RPMI8226 (cell line): ENCODE data around the gene SETBP1.

ENCODE experiments used
- DNase-seq: peaks from one replicate; pipeline ENCODE4 v3.0.0-alpha.2; 2015

Gene SETBP1

DNA sequence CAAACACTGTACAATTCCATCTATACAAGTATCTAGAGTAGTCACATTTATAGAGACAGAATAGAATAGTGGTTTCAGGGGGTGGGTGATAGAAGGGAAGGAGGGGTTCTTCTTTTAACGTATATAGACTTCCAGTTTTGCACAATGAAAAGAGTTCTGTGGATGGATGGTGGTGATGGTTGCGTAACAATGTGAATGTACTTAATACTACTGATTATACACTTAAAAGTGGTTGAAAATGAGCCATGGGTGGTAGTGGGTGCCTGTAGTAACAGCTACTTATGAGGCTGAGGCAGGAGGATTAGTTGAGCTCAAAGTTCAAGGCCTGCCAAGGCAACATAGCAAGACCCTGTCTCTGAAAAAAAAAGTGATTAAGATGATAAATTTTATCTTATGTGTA lies 85.8 kb downstream of the SETBP1 start:
- no peak for DNase-seq

DNA sequence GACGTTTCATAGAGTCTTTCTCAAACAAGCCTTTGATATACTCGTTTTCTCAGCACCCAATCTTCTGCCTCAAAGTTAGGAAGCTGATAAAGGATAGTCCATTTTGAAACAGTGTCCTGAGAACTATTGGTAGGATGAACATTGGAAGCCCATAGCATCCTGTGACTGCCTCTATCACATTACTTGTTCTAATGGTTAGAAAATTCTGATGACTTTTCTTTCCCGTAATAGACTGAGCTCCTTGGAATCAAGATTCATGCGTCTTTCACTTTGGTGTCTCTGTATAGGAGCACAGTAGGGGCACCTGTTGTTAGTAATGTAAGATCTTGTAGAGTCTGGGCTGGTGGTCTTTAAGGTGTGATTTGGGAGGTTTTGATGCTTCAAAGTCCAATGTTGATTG lies 87.1 kb downstream of the SETBP1 start:
- DNase-seq = no peak

DNA sequence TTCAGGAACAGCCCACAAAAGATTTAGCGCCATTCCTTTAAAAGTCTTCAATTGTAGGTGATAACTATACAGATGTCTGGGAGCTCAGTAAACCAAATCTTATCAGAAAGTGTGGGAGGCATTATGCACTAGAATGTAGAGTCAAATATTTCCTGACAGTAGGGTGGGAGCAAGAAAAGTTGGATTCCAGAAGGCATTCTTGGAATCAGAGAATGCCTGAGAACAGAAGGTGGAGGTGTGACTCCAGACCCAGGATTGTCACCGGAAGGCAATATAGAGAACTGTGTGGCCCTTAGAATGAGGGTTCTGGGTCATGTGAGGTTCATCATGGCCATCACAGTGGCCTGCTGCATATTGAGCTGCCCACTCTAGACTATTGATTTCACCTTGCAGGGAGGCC lies 90.0 kb downstream of the SETBP1 start:
- DNase-seq = no peak

DNA sequence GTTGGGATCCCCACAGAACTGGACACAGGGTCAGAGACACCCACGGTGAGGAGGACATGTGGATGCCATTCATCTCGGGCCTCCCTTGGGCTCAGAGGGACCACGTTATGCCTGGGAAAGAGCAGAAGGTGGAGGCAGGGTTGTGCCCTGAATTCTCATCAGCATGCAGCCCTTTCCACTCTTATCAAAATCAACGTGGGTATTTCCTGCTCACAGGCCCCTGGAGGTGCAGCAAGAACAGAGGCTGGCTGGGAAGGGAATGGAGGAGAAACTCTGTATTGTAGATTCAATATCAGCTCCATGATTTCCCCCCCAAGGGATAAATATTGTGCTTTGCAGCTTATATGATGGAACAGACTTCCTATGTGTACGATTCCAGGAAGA lies 90.9 kb downstream of the SETBP1 start:
- no peak for DNase-seq

DNA sequence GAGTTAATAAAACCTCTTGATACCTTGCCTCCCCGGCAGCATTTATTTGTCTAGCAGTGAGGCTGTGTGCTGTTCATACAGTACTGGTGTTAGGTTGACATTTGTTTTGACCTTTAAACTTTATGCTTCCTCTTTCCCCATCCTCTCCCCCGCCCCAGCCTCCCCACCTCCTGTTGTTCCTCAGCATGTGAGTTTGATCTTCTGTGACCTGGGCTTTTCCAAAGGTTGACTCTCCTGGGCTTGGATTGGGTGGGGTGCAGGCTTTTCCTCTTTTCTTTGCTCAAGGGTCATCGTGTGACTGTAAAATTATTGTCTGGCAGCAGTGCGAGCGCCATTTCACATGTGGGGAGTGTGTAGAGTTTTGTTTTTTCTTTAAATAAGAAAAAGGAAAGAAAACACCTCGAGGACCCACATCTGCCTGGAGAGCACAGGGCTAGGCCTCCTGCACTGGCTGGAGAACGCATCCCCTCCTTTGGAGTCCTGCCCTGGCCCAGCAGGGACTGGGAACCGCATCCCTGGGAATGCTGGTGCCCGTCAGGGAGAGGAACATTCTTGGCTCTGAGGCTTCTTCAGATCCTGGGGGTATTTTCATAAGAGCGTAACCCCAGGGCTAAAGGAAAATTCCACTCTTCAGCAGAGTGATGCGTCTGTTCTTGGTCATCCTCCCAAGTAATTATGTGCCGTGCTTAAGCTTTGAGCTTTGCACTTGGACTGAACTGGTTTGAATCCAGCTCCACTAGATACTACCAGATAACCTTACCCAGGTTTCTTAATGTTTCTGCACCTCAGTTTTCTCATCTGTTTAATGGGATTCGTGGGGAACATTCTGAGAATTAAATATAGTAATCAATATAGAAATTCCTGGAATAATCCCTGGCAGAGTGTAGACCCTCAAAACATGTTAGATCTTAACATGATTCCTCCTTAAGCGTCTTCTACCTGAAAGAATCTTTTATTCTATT lies 91.5 kb downstream of the SETBP1 start:
- no peak for DNase-seq

DNA sequence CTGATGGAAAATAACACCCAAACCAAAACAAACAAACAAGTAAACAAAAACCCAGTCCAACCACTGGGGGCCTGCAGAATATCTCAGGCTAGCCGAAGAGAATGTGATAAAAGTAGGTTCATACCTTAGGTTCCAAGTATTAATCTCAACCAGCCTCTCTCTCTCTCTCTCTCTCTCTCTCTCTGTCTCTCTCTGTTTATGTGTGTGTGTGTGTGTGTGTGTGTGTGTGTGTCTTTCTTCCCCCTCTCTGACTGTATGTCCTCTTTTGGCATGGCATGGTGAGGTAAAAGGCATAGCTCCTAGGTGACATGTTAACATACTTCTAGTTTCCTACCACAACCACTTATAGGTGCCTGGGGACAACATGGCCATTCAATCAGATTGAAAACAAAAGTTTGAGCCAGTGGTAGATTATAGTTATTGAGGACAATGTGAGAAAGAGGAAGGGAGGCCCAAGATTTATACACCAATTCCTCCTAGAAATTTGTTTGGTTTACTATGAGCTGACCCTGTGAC lies 93.0 kb downstream of the SETBP1 start:
- no peak for DNase-seq

DNA sequence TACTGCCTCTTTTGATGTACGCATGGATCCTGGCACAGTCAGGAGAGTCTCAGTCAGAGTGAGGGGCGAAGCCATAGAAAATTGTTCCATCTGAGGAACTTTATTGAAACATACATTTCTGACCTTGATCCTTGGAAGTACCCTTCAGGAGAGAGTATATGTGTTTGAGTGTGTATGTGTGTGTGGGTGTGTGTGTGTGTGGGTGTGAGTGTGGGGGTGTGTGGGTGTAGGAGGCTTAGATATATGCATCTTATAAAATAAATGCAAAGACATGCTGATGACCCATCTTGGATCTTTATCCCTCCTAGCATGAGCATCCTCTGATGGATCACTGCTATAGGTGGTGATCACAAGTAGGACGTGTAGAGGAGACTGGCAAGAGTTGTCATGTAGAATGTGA lies 93.5 kb downstream of the SETBP1 start:
- no peak for DNase-seq

DNA sequence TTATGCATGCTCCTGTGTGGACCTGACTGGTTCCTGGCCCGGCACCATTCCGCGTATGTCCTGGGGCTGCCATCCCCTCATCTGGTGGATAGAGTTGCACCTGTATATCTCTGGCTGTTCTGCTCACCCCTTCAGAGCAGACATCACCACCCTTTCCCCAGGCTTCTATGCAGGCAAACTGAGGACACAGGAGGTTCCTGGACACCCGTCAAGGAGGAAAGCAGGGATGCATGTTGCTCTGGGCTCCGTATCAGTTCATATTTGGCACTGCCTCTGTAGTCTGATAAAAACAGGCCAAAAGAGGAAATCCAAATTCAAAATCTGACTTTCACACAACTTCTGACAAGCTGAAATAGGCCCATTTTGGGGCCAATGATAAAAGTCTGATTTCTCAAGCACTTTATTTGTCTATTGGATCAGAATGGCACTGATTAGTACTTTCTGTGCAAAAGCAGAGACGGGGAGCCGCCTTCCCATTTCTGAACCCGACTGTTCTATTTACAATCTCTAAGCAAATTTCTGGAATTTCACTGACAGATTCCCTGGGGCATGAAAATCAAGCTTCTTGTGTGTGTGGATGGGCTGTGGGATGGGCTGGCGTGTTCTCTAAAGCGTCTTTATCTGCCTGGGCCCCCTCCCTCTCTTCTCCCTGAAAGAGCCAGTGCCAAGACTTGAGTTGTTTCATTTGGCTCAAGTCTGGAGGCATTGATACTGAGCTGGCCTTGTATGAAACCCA lies 96.9 kb downstream of the SETBP1 start:
- no peak for DNase-seq

DNA sequence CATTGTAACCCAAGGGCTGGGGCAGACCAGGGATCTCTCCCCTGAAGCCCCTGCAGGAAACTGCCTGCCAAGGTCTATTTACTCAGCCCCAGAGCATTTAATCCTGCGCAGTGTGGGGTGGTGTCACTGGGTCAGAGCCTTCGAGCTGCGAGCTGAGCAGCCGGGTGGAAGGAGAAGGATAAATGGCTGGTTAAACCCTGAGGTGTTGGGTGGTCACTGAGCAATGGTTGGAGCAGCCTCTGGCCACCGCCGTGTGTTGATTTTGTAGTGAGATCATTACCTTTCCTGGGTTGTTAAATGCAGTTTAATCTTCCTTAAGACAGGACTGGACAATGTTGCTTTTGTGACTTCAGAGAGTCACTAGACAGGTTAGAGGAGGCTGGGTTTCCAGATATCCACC lies 98.1 kb downstream of the SETBP1 start:
- DNase-seq = no peak

DNA sequence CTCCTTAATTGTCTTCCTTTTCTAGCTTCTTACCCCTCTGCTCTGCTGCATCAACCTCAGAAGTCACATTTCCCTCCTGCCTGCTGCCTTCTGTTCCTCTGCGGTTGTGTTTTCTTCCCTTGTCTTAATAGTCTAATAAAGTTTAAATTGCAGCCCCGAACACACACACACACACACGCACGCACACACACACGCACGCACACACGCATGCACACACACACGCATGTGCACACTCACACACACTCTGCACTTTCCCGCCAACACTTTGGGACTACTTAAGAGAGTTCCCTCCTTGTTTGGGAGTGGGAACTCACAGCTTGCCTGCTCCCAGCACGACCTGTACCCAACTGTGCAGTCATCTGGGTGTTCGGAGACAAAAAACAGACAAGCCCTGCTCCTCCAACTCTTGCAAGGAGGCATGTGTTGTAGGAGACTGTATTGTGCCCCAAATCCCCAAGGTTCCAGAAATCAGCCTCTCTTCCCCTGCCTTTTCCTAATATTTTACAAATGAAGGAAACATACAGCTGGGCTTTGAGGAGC lies 99.1 kb downstream of the SETBP1 start:
- DNase-seq = no peak

DNA sequence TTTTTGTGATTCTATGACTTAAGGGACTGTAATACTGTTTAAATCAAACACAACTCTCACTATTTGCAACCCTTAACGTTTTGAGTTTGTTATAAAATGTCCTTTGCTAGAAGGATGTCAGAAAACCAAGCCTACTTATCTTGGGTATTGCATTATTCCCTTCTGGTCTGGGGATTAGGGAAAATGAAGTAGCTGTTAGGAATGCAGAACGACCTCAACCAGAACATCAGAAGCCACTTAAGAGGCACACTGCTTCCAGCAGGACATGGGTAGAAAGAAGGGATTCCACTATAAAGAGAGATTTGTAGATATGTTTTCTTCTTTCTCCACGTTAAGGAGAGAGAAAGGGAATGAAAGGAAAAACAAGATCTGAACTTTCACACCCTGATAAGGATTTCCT lies 101.2 kb downstream of the SETBP1 start:
- no peak for DNase-seq

DNA sequence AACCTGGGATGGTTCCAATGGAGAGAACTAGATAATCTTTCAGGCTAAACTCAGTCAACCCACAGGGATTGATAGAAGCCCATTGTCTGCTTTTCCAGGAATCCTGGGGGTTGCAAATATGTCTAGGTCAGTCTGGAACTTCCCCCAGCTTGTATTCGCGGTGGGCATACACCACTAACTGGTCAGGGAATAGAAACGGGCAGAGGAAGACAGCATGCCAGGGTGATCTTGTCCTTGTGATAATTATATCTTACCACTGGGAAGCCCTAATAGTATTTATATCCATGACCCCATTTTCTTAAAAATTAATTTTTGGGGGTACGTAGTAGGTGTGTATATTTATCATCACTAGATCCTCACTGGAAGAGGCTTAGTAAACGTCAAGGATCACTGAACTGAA lies 101.9 kb downstream of the SETBP1 start:
- no peak for DNase-seq

DNA sequence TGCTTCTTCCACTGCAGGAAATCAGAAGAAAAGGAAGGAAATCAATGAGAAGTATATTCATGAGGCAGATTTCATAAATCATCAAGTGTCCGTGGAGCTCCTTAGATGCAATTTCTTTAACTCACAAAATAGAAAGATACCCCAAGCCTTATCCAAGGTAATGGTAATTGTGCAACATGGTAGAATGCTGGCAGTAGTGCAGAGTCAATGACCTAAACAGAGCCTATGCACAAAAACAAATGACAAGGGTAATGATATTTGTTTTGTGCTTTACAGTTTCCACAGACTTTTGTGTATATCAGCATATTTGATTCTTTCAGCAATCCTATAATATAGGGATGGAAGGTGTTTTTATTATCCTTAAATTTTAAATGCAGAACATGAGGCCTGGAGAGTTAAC lies 102.7 kb downstream of the SETBP1 start:
- no peak for DNase-seq

DNA sequence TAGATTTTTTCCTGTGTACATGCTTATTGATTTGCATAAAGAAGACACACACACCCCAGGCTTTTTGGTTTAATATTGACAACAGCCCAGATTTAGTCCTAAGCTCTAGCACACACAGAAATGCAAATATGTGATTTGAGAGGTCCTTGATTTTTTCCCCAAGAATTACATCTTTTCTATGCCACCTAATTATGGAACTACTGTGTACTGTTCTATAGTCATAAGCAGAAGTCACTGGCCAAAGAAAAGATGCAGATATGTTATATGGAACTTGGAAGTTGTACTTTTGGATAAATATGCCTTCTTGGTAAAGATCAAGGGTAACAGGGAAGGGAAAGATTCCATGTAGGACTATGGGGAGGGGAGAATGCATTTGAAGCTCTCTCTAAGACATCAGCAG lies 105.6 kb downstream of the SETBP1 start:
- DNase-seq = no peak

DNA sequence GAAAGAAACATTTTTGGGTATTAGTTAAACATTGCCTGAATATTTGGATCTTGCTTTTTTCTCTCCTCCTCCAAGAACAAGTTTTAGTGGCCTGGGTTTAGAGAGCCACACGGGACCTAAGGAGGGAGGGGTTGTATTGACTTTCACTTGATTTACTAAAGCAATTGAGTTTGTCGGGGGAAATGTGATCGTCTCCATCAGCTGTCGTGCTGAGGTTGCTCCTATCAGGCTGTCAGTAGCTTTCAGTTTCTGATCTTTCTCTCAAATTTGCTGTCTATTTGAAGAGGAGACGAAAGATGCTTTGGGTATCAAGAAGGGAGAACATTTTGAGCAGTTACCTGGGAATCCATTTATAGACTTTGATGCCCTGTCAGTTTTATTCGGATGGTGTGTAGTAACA lies 106.0 kb downstream of the SETBP1 start:
- DNase-seq = no peak

DNA sequence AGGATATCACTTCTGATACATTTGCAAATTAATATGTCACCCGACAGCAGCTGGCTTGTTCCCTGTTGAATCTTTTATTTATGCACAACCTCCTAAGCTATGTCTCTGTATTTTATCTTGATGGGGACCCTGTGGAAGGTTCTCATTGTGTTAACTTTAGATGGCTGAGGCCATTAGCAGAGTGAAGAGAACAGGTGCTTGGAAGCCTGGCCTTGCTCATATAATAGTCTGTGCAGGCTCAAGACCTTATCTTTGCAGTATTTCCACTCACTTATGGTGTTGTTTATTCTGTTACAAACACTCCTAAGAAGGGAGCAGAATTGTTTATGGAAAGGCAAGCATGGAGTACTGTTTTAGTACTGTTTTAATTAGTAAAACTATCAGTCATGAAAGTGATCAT lies 107.6 kb downstream of the SETBP1 start:
- no peak for DNase-seq

DNA sequence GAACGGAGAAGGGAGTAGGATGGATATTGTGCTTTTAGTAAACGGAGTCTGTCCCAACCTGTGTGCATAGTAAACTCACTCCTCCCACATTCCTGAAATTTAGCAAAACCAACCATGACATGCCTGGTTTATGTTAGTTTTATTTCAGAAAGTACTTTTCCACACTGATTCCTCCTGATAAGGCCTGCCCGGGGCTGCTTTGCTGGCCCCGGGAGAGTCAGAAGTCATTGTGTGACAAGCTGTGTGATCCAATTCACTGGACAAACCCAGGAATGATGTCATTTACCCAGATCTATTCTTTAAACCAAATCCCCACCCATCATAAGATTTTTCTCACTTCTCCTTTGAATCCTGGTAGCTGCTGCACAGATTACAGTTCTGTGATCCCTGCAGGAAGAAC lies 109.0 kb downstream of the SETBP1 start:
- no peak for DNase-seq

DNA sequence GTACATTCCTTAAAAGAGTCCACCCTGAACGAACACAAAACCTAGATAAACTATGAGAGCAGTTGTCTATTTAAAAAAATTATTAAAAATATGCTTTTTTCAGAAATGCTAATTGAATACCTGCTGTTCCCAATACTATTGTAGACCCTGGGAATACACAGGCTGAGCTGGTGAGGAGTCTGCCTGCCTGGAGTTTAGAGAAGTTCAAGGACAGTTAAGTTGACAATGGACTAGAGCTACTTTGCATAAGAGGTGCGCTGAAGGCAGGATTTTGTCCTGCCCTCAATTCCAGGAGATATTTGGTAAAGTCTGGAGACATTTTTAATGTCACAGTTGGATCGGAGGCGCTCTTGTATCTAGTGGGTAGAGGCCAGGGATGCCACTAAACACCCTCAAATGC lies 110.2 kb downstream of the SETBP1 start:
- DNase-seq = no peak

DNA sequence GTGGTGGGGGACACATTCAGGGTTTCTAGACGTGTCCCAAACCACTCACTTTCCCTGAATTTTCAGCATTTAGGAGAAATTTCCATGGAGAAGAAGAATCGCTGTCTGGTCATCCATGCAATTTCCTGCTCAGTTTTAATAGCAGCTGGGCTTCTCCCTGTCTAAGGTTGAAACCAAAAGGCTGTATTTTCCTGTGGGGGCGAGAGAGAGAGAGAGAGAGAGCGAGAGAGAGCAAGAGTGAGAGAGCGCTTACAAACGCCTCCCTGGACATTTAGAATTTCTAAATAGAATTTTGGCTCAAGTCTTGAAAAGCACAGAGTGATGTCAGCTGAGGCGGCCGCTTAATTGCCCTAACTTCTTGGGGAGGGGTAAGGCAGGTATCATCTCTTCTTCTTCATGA lies 110.8 kb downstream of the SETBP1 start:
- no peak for DNase-seq

DNA sequence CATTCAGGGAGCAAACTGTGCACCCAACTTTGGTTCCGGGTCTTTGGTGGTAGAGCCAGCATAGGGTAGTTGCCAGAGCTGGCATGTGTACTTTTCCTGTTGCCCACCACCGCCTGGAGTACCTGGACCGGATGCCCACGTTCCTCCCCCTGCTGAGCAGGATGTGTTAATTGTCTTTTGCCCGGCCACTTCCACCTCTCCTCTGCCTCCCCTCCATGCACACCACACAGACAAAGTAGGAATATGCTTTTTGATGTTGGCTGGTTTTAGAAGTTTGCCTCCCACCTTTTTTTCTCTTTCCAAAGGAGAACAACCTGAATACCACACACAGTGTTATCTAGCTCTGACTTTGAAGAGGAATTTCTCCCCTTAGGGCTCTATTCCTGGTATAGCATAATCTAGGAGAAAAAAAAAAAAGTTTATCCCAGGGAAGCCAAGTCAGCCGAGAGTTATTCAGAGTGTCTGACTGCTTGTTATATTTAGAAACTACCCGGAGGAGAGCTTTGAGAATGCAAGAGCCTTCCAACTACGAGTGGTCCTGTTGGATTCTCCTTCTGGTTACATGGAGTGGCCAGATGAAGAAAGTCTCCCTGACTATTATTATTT lies 111.9 kb downstream of the SETBP1 start:
- DNase-seq = no peak

DNA sequence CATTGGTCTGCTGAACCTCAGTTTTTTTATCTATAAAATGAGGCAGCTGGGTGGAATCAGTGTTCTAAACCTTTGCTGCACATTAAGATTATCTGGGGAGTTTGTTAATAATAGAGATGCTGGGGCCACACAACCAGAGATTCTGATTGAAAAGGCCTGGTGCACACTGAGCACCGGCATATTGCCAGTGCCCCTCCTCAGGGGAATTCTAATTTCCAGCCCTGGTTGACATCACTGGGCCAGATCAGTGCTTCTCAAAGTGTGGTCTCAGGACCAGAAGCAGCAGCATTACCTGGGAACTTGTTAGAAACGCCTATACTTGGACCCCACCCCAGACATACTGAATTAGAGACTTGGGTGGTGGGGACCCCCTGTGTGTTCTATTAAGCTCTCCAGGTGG lies 112.5 kb downstream of the SETBP1 start:
- DNase-seq = no peak

DNA sequence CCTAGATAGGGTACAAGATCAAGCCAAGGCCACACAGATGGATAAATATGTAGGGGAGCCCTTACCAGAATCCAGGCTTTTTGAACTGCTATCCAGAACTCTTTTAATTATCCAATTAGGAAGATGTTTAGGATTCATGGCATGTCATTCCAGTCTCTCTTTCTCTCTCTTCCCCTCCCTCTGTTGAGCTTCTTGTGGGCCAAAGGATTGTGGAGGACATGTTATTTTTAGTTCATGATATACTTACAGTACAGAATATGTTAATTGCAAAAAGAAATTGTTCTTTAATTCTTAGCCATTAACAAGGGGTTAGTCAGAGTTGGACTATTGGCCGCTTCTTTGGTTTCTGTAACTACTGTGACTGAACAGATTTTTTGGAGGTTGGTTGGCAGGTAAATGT lies 113.0 kb downstream of the SETBP1 start:
- DNase-seq = no peak

DNA sequence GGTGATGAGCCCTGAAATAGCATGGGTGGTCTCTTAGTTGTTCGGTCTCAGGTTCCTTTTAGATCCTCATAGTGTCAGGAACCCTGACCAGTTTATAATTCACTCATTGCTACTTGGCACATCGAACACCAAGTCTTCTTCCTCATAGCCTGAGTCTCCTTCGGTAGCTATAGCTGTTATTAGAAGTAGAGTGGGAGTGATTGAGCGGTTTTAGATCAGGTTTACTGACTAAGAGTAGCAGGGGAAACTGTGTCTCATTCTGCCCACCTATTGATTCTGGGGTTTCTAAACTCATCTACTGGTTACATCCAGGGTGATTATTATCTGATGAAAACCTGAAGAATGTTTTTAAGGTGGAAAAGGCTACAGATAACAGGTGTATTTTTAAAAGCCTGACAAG lies 114.6 kb downstream of the SETBP1 start:
- no peak for DNase-seq
